Mucosa of descending colon (tissue), 3 donors: ENCODE measurements around the gene ANKRD33. TPM values are rescaled to one million over a fixed set of nuclear protein-coding genes. Genes with fewer than 3 reads are reported as not detected.

Experiments used
- ATAC-seq: fragments of 200-7000 bp; cut with Tn5 transposase; one replicate; pipeline ENCODE4 v1.9.1; 2020; ENCODE audit warnings: mild to moderate bottlenecking, moderate library complexity
- DNase-seq, 3 donors: peaks; one replicate each; pipeline ENCODE4 v3.0.0-alpha.2; 2020
- H3K36me3 ChIP-seq: fragments of 200-600 bp; one replicate; pipeline ENCODE4 v1.8.0; 2021; ENCODE audit warnings: low read depth, mild to moderate bottlenecking
- H3K4me1 ChIP-seq: fragments of 200-600 bp; one replicate; pipeline ENCODE4 v1.8.0; 2021; ENCODE audit warnings: low read depth, mild to moderate bottlenecking
- H3K4me3 ChIP-seq: fragments of 200-600 bp; one replicate; pipeline ENCODE4 v1.8.0; 2021; ENCODE audit warnings: mild to moderate bottlenecking
- H3K9me3 ChIP-seq: fragments of 200-600 bp; one replicate; pipeline ENCODE4 v1.8.0; 2021; ENCODE audit warnings: mild to moderate bottlenecking
- intact Hi-C, 2 donors: fragments of 100-400 bp; cut with DNase I in 1 of 2; cut with micrococcal nuclease in 1 of 2; formaldehyde crosslinking; loops; one replicate each; pipeline versions ENCODE4 v1.11.0 to v1.11.1; 2022; cut with DNase I, micrococcal nuclease
- total RNA-seq, 3 donors: library from RNA; stranded (reverse); fragmentation: NEBNext Ultra II Directional in 2 of 3; extraction: Animal tissue kit (Norgen Biotek cat#: 25700) in 2 of 3; gene quantifications; one replicate each; pipeline versions ENCODE4 v1.2.1 to v1.2.4, GENCODE V29; 2021 to 2023
- TF ChIP-seq, protein P1 (sequence below): fragments of 200-600 bp; IDR thresholded peaks from one replicate; pipeline ENCODE4 v1.8.0; 2022; ENCODE audit warnings: antibody characterized with exemption, mild to moderate bottlenecking
- donor health status: DM: no; HTN: no; CAD: no; lungs with moderate emphysema.
- donor health status: DM: no; HTN: no; CAD: no.
- donor health status: DM: no; HTN: yes; CAD: no.

The ANKRD33 gene
- total RNA-seq, 3 donors from 2014 or later: 0.46 TPM; not detected in 2

GRCh38 chr12:51844854-51845253 lies 43.0 kb upstream of the ANKRD33 start:
- Histone ChIP-seq H3K36me3 (no peaks in the 10 kb centered on the region), H3K9me3 (no peaks in the 10 kb centered on the region), H3K4me3 (no peak overlapping the region), H3K4me1 (peaks cover 21% of the 10 kb centered on the region)
- TF ChIP-seq, protein P1, sequence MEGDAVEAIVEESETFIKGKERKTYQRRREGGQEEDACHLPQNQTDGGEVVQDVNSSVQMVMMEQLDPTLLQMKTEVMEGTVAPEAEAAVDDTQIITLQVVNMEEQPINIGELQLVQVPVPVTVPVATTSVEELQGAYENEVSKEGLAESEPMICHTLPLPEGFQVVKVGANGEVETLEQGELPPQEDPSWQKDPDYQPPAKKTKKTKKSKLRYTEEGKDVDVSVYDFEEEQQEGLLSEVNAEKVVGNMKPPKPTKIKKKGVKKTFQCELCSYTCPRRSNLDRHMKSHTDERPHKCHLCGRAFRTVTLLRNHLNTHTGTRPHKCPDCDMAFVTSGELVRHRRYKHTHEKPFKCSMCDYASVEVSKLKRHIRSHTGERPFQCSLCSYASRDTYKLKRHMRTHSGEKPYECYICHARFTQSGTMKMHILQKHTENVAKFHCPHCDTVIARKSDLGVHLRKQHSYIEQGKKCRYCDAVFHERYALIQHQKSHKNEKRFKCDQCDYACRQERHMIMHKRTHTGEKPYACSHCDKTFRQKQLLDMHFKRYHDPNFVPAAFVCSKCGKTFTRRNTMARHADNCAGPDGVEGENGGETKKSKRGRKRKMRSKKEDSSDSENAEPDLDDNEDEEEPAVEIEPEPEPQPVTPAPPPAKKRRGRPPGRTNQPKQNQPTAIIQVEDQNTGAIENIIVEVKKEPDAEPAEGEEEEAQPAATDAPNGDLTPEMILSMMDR: no peak
- intact Hi-C loops: no loop called here
- DNase-seq (no peak), ATAC-seq (no peak)

GRCh38 chr12:51845482-51845881 lies 42.4 kb upstream of the ANKRD33 start:
- TF ChIP-seq, protein P1: no peak
- Histone ChIP-seq H3K9me3 (no peaks in the 10 kb centered on the region), H3K4me1 (peaks cover 21% of the 10 kb centered on the region), H3K36me3 (no peaks in the 10 kb centered on the region), H3K4me3 (no peak overlapping the region)
- DNase-seq (no peak), ATAC-seq (no peak)
- intact Hi-C loops: no loop called here

DNA sequence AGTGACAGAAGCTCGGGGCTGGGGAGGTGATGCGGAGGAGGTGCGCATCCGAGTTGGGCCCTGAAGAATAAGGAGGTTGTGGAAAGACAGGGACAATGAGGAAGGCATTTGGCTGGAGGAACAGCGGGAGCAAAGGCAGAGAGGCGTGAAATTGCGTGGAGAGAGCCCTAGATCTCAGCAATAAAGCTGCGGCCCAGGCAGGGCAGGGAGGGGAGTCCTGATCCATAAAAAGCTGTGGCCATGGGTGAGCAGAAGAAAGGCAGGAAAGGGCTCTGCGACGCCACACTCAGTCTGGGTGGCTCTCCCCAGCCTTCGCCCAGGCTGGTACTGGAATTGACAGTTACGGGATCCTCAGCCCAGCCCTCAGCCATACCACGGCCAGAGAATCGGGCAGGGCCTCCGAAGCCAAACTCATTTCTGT lies 41.6 kb upstream of the ANKRD33 start:
- no peak for DNase-seq
- Histone ChIP-seq H3K4me3 (no peak overlapping the region), H3K9me3 (no peaks in the 10 kb centered on the region), H3K36me3 (no peaks in the 10 kb centered on the region), H3K4me1 (peaks cover 21% of the 10 kb centered on the region)
- TF ChIP-seq, protein P1: no peak
- ATAC-seq: no peak
- intact Hi-C loops: no loop called here

DNA sequence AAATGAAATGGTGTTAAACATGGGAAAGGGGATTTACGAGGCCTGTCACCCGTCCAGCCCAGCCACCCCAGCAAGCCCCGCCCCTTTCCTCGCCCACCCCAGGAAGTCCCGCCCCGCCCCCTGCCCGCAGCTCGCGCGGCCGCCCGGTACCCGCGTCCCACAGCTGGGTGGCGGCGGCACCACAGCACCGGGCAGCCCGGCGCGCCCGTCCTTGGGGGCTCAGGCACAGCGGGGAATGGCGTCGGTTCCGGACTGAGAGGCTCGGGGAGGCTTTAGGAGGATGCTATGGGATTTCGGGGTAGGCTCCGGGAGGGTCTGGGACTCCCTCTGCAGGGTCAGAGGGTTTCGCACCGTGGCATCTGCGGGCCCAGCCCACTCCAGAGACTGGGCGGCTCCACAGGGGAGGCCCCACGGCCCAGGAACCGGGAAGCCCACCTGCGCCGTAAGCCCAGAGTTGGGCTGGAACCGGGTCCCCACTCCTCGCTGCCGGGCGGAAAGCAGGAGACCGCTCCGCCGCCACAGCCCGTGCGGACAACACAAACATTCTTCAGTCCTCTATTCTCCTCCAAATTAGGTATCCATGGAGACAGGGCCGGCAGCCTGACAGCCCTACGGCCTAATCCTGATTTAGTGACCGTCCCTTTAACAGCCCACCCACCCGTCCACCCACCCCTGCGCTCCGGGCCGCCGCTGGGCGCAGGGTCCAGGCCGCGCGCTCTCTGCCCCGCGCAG lies 40.8 kb upstream of the ANKRD33 start:
- DNase-seq (peak in 2 of 3 donors; percentile 35 to 57), ATAC-seq (peak; percentile 49)
- TF ChIP-seq, protein P1: no peak
- intact Hi-C loops: no loop called here
- Histone ChIP-seq H3K4me3 (no peak overlapping the region), H3K4me1 (peaks cover 21% of the 10 kb centered on the region), H3K9me3 (no peaks in the 10 kb centered on the region), H3K36me3 (no peaks in the 10 kb centered on the region)

DNA sequence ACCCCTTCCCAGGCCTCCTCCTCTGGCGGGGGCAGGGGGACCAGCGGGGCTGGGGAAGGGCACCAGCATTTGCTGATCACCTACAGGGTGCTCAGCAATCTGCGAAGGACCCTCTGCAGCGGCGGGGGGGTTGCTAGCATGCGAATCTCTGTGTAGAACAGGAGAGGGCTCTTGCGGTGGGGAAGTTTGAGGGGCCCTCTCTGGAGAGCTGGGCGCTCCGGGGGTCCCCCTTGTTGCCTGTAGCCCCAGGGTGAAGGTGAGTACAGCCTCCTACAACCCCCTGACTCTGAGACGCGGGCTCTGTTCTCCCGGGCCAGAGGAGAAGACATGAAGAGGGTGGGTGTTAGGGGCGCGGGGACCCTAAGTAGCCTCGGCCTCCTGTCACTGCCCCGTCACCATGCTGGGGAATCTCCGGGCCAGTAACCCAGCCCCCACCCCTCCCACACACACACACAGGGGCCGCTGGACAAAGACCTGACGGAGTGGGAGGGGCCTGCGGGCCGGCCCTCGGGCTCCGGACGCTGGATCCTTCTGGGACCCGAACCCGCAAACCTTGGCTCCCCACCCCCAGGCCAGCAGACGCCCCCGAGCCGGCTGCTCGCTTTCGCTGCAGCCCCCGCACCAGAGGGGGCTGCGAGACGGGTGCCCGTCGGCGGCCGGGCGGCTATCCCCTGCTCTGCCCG lies 40.1 kb upstream of the ANKRD33 start:
- peaks cover 21% of the 10 kb centered on the region for H3K4me1 ChIP-seq
- H3K36me3 ChIP-seq: no peaks in the 10 kb centered on the region
- intact Hi-C loops: no loop called here
- H3K4me3 ChIP-seq: no peak overlapping the region
- no peak for DNase-seq
- peak; percentile 13 for ATAC-seq
- no peaks in the 10 kb centered on the region for H3K9me3 ChIP-seq
- TF ChIP-seq, protein P1: no peak
